Tibial artery (tissue), 4 donors: ENCODE data around the gene PDE7B.

Experiments
- DNase-seq, 2 donors: peaks; one replicate each; pipeline ENCODE4 v3.0.0-alpha.2; 2019
- H3K27ac ChIP-seq, 2 donors: fragments of 200-600 bp; sonication (generic) in 1 of 2; 1 replicate in 1 of 2; 2 replicates in 1 of 2; pipeline ENCODE4 v1.5.1; 2018 to 2019; ENCODE audit warnings: mild to moderate bottlenecking in 1 of 2
- H3K27me3 ChIP-seq, 2 donors: fragments of 200-600 bp; sonication (generic) in 1 of 2; one replicate each; pipeline versions ENCODE4 v1.5.1 to v1.6.0; 2016 to 2019
- H3K36me3 ChIP-seq, 3 donors: fragments of 200-600 bp; sonication (generic) in 2 of 3; one replicate each; pipeline ENCODE4 v1.5.1; 2016 to 2019; ENCODE audit warnings: mild to moderate bottlenecking in 2 of 3
- H3K4me1 ChIP-seq, 4 donors: fragments of 200-600 bp; sonication (generic) in 2 of 4; 1 replicate in 3 of 4; 2 replicates in 1 of 4; pipeline ENCODE4 v1.5.1; 2016 to 2019
- H3K4me3 ChIP-seq, 2 donors: fragments of 200-600 bp; sonication (generic) in 1 of 2; 1 replicate in 1 of 2; 2 replicates in 1 of 2; pipeline ENCODE4 v1.5.1; 2018 to 2019; ENCODE audit warnings: mild to moderate bottlenecking in 2 of 2
- H3K9me3 ChIP-seq, 3 donors: fragments of 200-600 bp; sonication (generic) in 1 of 3; one replicate each; pipeline ENCODE4 v1.5.1; 2016 to 2019
- intact Hi-C: fragments of 100-400 bp; cut with DNase I; formaldehyde crosslinking; loops from one replicate; pipeline ENCODE4 v1.15.0; 2023; ENCODE audit warnings: low total_unique reads
- TF ChIP-seq, protein P1 (sequence below), 2 experiments: fragments of 200-600 bp in 1 of 2; fragments of 450-650 bp in 1 of 2; IDR thresholded peaks; one replicate each; pipeline ENCODE4 v1.5.1; 2017 to 2019; ENCODE audit warnings: antibody characterized with exemption in 2 of 2, mild to moderate bottlenecking in 1 of 2, moderate library complexity in 1 of 2

The PDE7B gene

DNA sequence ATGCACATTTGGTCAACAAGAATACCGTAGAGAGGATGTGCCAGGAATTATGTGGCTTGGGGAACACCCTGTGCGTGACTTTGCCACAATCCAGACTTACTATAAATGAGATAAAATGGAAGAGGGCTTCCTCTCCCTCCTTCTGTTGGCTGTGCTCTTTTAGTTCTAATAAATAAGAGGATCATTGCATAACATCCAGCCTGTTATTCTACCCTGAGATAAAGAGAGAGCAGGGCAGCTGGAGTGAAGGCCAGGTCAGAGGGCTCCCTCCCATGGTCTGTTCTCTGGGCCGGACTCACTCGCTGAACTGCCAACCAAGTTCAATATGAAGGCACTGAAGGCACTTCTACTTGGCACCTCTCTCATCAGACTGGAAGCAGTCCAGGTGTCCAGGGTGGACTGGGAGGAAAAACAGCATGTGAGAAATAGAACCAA is 306.9 kb downstream of the PDE7B start:
- H3K27me3 ChIP-seq: no peaks in the 10 kb centered on the region
- no peaks in the 10 kb centered on the region for H3K4me1 ChIP-seq
- no peaks in the 10 kb centered on the region for H3K9me3 ChIP-seq
- peaks cover 0 to 5% (median 0%) of the 10 kb centered on the region in 3 donors for H3K36me3 ChIP-seq
- DNase-seq: no peak
- TF ChIP-seq, protein P1, sequence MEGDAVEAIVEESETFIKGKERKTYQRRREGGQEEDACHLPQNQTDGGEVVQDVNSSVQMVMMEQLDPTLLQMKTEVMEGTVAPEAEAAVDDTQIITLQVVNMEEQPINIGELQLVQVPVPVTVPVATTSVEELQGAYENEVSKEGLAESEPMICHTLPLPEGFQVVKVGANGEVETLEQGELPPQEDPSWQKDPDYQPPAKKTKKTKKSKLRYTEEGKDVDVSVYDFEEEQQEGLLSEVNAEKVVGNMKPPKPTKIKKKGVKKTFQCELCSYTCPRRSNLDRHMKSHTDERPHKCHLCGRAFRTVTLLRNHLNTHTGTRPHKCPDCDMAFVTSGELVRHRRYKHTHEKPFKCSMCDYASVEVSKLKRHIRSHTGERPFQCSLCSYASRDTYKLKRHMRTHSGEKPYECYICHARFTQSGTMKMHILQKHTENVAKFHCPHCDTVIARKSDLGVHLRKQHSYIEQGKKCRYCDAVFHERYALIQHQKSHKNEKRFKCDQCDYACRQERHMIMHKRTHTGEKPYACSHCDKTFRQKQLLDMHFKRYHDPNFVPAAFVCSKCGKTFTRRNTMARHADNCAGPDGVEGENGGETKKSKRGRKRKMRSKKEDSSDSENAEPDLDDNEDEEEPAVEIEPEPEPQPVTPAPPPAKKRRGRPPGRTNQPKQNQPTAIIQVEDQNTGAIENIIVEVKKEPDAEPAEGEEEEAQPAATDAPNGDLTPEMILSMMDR (IDR thresholded peaks at IDR 0.05): no peak
- H3K27ac ChIP-seq: no peak overlapping the region
- no peak overlapping the region for H3K4me3 ChIP-seq
- intact Hi-C loops: no loop called here

- H3K36me3 ChIP-seq: peaks cover 0 to 5% (median 0%) of the 10 kb centered on the region in 3 donors
- H3K27ac ChIP-seq: no peak overlapping the region
- no peaks in the 10 kb centered on the region for H3K9me3 ChIP-seq
- no peaks in the 10 kb centered on the region for H3K4me1 ChIP-seq
- intact Hi-C loops: no loop called here
- TF ChIP-seq, protein P1 (IDR thresholded peaks at IDR 0.05): no peak
- H3K4me3 ChIP-seq: no peak overlapping the region
- DNase-seq: no peak
- no peaks in the 10 kb centered on the region for H3K27me3 ChIP-seq
Observed at GRCh38 chr6:136158971-136159370, 307.5 kb downstream of the PDE7B start.

DNA sequence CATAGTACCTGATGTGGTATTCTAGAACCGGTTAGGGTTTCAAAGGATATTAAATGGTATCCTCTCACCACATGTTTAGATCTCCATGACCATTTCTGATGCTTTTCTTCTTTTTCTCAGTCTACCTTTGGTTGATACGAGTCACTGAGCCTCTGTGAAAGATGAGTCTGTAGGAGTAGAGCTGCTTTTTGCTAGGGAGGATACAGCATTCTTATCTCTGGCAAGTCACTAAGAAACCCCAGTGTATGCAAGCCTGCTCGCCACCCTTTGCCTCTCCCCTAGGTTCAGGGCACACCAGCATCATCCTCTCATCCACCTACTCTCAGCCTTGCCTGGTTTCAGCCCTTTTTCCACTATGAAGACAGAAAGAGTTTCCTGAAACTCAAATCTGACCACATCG is 308.7 kb downstream of the PDE7B start:
- Histone ChIP-seq H3K4me3 (no peak overlapping the region), H3K9me3 (no peaks in the 10 kb centered on the region), H3K27me3 (no peaks in the 10 kb centered on the region), H3K36me3 (peaks cover 0 to 5% (median 0%) of the 10 kb centered on the region in 3 donors), H3K4me1 (no peaks in the 10 kb centered on the region), H3K27ac (no peak overlapping the region)
- DNase-seq: no peak
- intact Hi-C loops: no loop called here
- TF ChIP-seq, protein P1 (IDR thresholded peaks at IDR 0.05): no peak

GRCh38 chr6:136161950-136162349 is 310.4 kb downstream of the PDE7B start:
- TF ChIP-seq, protein P1 (IDR thresholded peaks at IDR 0.05): no peak
- intact Hi-C loops: no loop called here
- no peaks in the 10 kb centered on the region for H3K4me1 ChIP-seq
- no peaks in the 10 kb centered on the region for H3K27me3 ChIP-seq
- H3K27ac ChIP-seq: no peak overlapping the region
- H3K36me3 ChIP-seq: no peaks in the 10 kb centered on the region
- no peaks in the 10 kb centered on the region for H3K9me3 ChIP-seq
- no peak for DNase-seq
- H3K4me3 ChIP-seq: no peak overlapping the region

DNA sequence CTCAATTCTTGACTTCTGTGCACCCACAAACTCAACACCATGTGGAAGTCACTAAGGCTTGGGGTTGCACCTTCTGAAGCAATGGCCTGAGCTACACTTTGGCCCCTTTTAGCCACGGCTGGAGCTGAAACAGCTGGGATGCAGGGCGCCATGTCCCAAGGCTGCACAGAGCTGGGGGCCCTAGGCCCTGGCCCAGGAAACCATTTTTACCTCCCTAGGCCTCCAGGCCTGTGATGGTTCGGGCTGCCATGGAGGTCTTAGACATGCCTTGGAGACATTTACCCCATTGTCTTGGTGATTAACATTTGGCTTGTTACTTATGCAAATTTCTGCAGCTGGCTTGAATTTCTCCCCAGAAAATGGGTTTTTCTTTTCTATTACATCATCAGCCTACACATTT is 311.8 kb downstream of the PDE7B start:
- H3K27me3 ChIP-seq: no peaks in the 10 kb centered on the region
- DNase-seq: no peak
- intact Hi-C loops: no loop called here

More for the DNA sequence above, 311.8 kb downstream of the PDE7B start:
- Histone ChIP-seq H3K36me3 (no peaks in the 10 kb centered on the region), H3K9me3 (no peaks in the 10 kb centered on the region), H3K4me1 (no peaks in the 10 kb centered on the region), H3K27ac (no peak overlapping the region), H3K4me3 (no peak overlapping the region)
- TF ChIP-seq, protein P1 (IDR thresholded peaks at IDR 0.05): no peak
